T-cell (primary cell): Measurements from ENCODE around the gene DARS2. TPM values are rescaled to one million over a fixed set of nuclear protein-coding genes. Genes with fewer than 3 reads are reported as not detected.

Experiments
- ATAC-seq, 4 experiments: fragments of 200-7000 bp in 3 of 4; fragments of 150-1000 bp in 1 of 4; cut with Tn5 transposase; replicated peaks in 1 of 4; 1 replicate in 3 of 4; 2 replicates in 1 of 4; pipeline ENCODE4 v1.10.0; 2021; ENCODE audit warnings: moderate library complexity in 3 of 4, mild to moderate bottlenecking in 2 of 4, moderate number of reproducible peaks in 1 of 4
- CTCF ChIA-PET, 2 donors: fragments of 300-600 bp; sonication (Branson Sonifier 250); formaldehyde crosslinking; loops; one replicate each; lab custom pipeline; 2022; ENCODE audit warnings: antibody characterized with exemption in 2 of 2; lab: Charles Lee
- POLR2A ChIA-PET, 2 donors: fragments of 300-600 bp; sonication (Branson Sonifier 250); formaldehyde crosslinking; loops; one replicate each; lab custom pipeline; 2022; ENCODE audit warnings: antibody characterized with exemption in 2 of 2; lab: Charles Lee
- DNase-seq, 35 experiments: peaks; one replicate each; pipeline versions ENCODE4 v3.0.0 to v3.0.0-alpha.2; 2013 to 2023
- H3K27ac ChIP-seq: one replicate; pipeline ENCODE4 v1.5.1; 2013; ENCODE audit warnings: low read length
- H3K27me3 ChIP-seq, 2 experiments: replicated peaks in 1 of 2; 1 replicate in 1 of 2; 2 replicates in 1 of 2; pipeline versions ENCODE4 v1.6.1 to v1.7.0; 2013; ENCODE audit warnings: low read length in 1 of 2, mixed read lengths in 1 of 2; ENCODE audit not compliant: control insufficient read depth in 2 of 2, insufficient read depth in 2 of 2; ENCODE audit errors: extremely low read depth in 1 of 2
- H3K36me3 ChIP-seq, 2 donors: 1 replicate in 1 of 2; 2 replicates in 1 of 2; pipeline versions ENCODE4 v1.6.1 to v1.7.0; 2013; ENCODE audit warnings: low read length in 1 of 2; ENCODE audit not compliant: control insufficient read depth in 2 of 2, insufficient read depth in 1 of 2; ENCODE audit errors: extremely low read depth in 1 of 2
- H3K4me1 ChIP-seq, 2 experiments: 1 replicate in 1 of 2; 2 replicates in 1 of 2; pipeline versions ENCODE4 v1.6.1 to v1.7.0; 2013; ENCODE audit warnings: low read length in 2 of 2, mixed read lengths in 1 of 2; ENCODE audit not compliant: insufficient read depth in 2 of 2, control insufficient read depth in 1 of 2; ENCODE audit errors: extremely low read depth in 1 of 2
- H3K4me3 ChIP-seq, 2 donors: 1 replicate in 1 of 2; 2 replicates in 1 of 2; pipeline versions ENCODE4 v1.5.1 to v1.7.0; 2013; ENCODE audit warnings: mild to moderate bottlenecking in 2 of 2, low read length in 1 of 2, moderate library complexity in 1 of 2; ENCODE audit not compliant: control insufficient read depth in 1 of 2; ENCODE audit errors: extremely low read depth in 1 of 2
- H3K9me3 ChIP-seq: 2 replicates; pipeline ENCODE4 v1.7.0; 2013
- H3K27ac Mint-ChIP-seq, 2 donors: one replicate each; pipeline ENCODE4 v1.8.0; 2020 to 2021; ENCODE audit warnings: mild to moderate bottlenecking in 2 of 2, mixed read lengths in 2 of 2
- H3K27me3 Mint-ChIP-seq, 2 donors: one replicate each; pipeline ENCODE4 v1.8.0; 2021 to 2022; ENCODE audit warnings: mixed read lengths in 2 of 2
- H3K36me3 Mint-ChIP-seq: one replicate; pipeline ENCODE4 v1.8.0; 2021; ENCODE audit warnings: mixed read lengths
- H3K4me1 Mint-ChIP-seq, 3 donors: one replicate each; pipeline ENCODE4 v1.8.0; 2020 to 2022; ENCODE audit warnings: mixed read lengths in 3 of 3, mild to moderate bottlenecking in 1 of 3
- H3K4me3 Mint-ChIP-seq, 3 donors: one replicate each; pipeline ENCODE4 v1.8.0; 2020 to 2022; ENCODE audit warnings: mild to moderate bottlenecking in 3 of 3, mixed read lengths in 3 of 3, moderate library complexity in 3 of 3
- H3K9me3 Mint-ChIP-seq, 3 donors: one replicate each; pipeline ENCODE4 v1.8.0; 2020 to 2022; ENCODE audit warnings: mixed read lengths in 3 of 3
- WGBS: methylation state at CpG from one replicate; pipeline ENCODE4 v1.1.5; 2013; ENCODE audit warnings: missing lambda C conversion rate; ENCODE audit not compliant: insufficient coverage; 5-methylcytosine and 5-hydroxymethylcytosine counted together
- total RNA-seq, 35 experiments: library from RNA in 6 of 35; stranded (reverse) in 6 of 35; fragments of 120-200 nt in 1 of 35; gene quantifications; one replicate each; pipeline versions ENCODE4 v1.2.1 to v1.2.4 and lab custom pipeline; 2013 to 2026

DARS2 gene
- total RNA-seq, 5 donors from 2014 or later (not counting 1 experiment from before 2014, with no cell fraction given) = 4.9 to 14.1 (median 13.6) TPM

DNA sequence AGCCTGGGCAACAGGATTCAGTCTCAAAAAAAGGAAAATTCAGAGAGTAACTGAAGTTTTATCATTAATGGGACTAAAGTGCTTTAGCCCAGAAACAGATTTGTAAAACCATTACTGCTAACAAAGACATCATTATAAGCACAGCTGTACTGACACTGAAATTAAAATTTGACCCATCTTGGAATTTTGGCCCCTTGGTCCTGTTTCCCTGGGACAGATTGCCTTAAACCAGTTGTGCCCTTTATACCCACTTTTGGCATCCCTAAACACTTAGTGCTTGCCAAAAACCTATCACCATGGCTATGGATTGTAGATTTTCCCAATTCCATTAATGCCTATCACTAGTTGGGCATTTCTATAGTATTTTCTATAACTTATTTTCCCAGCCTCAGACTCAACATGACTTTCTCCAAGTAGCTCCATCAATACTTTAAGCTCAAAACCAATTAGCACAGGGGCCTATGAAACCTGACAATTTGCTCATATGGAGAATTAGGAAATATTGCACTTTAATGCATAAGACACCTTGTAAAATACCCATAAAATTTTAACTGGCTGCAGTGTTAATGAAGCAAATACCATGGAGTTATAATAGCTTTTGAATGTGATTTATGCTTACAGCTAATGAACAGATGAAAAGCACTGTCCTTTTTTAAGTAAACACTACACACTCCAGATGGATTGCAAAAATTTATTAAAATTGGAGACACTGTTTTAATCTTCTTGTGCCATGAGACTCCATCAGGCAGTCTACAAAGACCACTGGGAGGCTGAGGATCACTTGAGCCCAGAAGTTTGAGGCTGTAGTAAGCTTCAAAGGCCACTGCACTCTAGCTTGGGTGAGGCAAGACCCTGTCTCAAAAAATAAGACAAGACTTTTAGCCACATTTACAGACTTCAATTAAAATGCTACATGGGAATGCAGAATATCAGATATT lies 39.0 kb downstream of the DARS2 start:
- no peak for DNase-seq

DNA sequence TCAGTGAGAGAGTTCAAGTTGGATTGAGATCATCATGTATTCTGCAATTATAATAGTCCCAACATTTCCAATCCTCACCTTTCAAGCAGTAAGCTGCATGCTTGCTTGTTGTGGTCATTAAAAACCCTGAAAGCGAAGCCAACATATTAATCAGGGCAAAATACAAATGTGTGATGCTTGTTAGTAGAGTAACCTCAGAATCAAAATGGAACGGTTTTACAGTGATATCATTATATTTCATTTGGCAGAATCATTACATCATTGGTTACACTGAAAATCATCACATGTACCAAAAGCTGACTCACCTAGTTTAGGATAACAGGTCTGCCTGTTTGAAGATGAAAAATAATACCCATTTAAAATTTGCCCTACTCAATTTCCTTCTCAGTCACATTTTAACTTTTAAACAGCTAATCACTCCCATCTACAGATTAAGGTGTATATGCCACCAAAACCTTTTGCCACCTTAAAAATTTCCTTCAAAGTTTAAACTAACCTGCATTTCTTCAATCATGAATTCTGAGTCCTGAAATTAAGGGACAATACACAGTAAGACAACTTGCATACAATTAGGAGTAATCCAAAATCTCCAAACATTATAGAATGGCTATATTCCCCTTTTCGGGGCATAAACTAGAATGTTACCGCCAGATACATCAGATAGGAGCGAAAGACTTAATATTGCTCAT lies 39.9 kb downstream of the DARS2 start:
- POLR2A ChIA-PET = interaction anchor here (0.6 to 1.0 kb wide), 5 partner anchors 9 to 443 kb away, joined by 3 to 6 read pairs (median 3); no protein-coding TSS in a partner anchor
- peaks cover 23 to 26% of the 10 kb centered on the region in 2 experiments for H3K4me1 ChIP-seq
- 83% methylated on average over 1 of the region's 5 CpGs for WGBS
- ATAC-seq (no peak), DNase-seq (no peak)
- peak overlapping the region; percentile 25 for H3K27ac ChIP-seq
- H3K27ac Mint-ChIP-seq = peak overlapping the region; percentile 97 to 98
- peaks cover 16 to 54% of the 10 kb centered on the region in 2 donors for H3K36me3 ChIP-seq
- CTCF ChIA-PET = interaction anchor here in 1 of 2 donors (1.6 kb wide), 1 partner anchor 353 kb away, joined by 3 read pairs; no protein-coding TSS in a partner anchor
- H3K9me3 ChIP-seq = no peaks in the 10 kb centered on the region
- H3K36me3 Mint-ChIP-seq = peaks cover 43% of the 10 kb centered on the region
- peaks cover 45 to 57% (median 47%) of the 10 kb centered on the region in 3 donors for H3K4me1 Mint-ChIP-seq
- H3K9me3 Mint-ChIP-seq = no peaks in the 10 kb centered on the region
- H3K27me3 ChIP-seq = no peaks in the 10 kb centered on the region
- peak overlapping the region; percentile 57 to 96 (median 92) for H3K4me3 Mint-ChIP-seq
- no peaks in the 10 kb centered on the region for H3K27me3 Mint-ChIP-seq
- H3K4me3 ChIP-seq = no peak overlapping the region

More for the DNA sequence above, 39.0 kb downstream of the DARS2 start:
- Histone ChIP-seq H3K4me1 (peaks cover 16 to 19% of the 10 kb centered on the region in 2 experiments), H3K27ac (peak overlapping the region; percentile 21), H3K36me3 (peaks cover 16 to 57% of the 10 kb centered on the region in 2 donors), H3K9me3 (no peaks in the 10 kb centered on the region), H3K27me3 (no peaks in the 10 kb centered on the region), H3K4me3 (no peak overlapping the region)
- peaks cover 38 to 50% (median 40%) of the 10 kb centered on the region in 3 donors for H3K4me1 Mint-ChIP-seq
- H3K27me3 Mint-ChIP-seq = no peaks in the 10 kb centered on the region
- no peaks in the 10 kb centered on the region for H3K9me3 Mint-ChIP-seq
- ChIA-PET CTCF (no interaction called here), POLR2A (interaction anchor here in 1 of 2 donors (0.6 to 1.0 kb wide), 3 partner anchors 12 to 442 kb away, joined by 3 to 4 read pairs (median 4); no protein-coding TSS in a partner anchor)
- ATAC-seq = no peak
- H3K36me3 Mint-ChIP-seq = peaks cover 43% of the 10 kb centered on the region
- H3K27ac Mint-ChIP-seq = peak overlapping the region; percentile 43 to 98
- no peak overlapping the region for H3K4me3 Mint-ChIP-seq

DNA sequence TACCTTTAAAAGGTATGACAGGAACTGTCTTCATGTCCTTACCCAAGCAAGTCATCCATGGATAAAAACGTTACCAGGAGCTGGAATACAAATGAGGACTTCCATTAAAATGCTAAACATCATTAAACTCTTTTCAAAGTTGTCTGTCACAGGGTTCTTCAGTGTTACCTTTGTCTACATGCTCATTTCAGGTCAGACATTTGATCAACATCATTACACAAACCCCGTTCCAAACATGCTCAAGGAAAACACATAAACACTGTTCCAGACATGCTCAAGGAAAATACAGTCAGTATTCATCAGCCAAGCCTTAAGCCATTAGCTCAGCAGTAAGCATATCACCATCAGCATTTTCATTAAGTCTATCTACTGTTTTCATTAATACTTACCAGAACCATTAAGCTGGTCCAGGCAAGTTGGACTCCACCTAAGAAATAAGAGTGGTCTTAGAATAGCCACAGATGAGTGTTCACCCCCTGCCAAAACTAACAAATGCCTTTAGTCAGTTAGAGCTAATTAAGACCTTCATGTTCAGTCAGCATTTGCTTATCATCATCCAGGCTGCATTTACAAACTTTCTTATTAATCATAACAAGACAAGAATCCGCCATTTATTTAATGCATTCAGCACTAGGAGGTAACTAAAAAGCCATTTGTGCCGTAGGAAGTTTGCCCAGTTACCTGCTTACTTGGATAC lies 41.1 kb downstream of the DARS2 start:
- peaks cover 16 to 45% of the 10 kb centered on the region in 2 donors for H3K36me3 ChIP-seq
- H3K27ac Mint-ChIP-seq = peak overlapping the region; percentile 97 to 98

DNA sequence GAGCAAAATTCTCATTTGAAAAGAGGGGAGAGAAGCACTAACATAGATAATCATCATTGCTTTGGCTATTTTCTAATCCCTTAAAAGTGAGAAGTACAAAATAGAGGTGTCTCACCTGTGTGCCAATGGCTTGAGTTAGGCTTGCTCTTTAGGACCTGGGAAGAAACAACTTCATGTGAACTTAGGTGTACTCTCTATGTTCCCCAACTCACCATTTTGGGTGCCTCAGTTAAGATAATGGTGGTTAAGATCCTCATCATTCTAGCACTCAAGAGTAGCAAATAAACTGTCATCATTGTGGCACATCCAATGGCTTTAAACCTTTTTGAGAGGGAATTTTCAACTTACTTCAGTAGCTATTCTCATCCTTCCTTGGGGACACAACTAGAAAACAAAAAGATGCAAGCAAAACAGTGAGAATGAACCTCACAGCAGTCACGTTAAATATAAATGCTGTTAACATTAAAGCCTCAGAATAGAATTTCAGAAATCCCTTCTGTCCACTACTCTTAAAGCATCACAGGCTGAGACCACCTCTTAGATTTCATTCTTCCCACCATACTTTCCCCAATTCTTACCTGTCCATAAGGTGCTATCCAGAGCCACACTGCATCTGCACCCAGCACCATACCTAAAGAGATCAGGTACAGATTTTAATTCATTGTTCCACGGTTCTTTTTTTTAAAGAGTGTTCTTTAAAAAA lies 42.1 kb downstream of the DARS2 start:
- Mint-ChIP-seq H3K4me1 (peaks cover 68 to 80% (median 69%) of the 10 kb centered on the region in 3 donors), H3K36me3 (peaks cover 43% of the 10 kb centered on the region), H3K27ac (peak overlapping the region; percentile 97 to 98), H3K9me3 (no peaks in the 10 kb centered on the region), H3K27me3 (no peaks in the 10 kb centered on the region), H3K4me3 (peak overlapping the region; percentile 92 to 96 (median 95))
- ATAC-seq (no peak), DNase-seq (no peak)
- ChIA-PET POLR2A (interaction anchor here in 1 of 2 donors (0.7 kb wide), 1 partner anchor 43 kb away, joined by 3 read pairs; no protein-coding TSS in a partner anchor), CTCF (interaction anchor here in 1 of 2 donors (0.7 kb wide), 1 partner anchor 437 kb away, joined by 3 read pairs; no protein-coding TSS in a partner anchor)
- Histone ChIP-seq H3K9me3 (no peaks in the 10 kb centered on the region), H3K27me3 (no peaks in the 10 kb centered on the region), H3K4me1 (peaks cover 24 to 43% of the 10 kb centered on the region in 2 experiments), H3K36me3 (peaks cover 16 to 51% of the 10 kb centered on the region in 2 donors), H3K4me3 (peak overlapping the region; percentile 77 to 94), H3K27ac (peak overlapping the region; percentile 93)
- WGBS = 0% methylated on average over 1 of the region's 2 CpGs

More for the DNA sequence above, 41.1 kb downstream of the DARS2 start:
- Mint-ChIP-seq H3K36me3 (peaks cover 39% of the 10 kb centered on the region), H3K9me3 (no peaks in the 10 kb centered on the region), H3K27me3 (no peaks in the 10 kb centered on the region), H3K4me1 (peaks cover 58 to 70% (median 59%) of the 10 kb centered on the region in 3 donors), H3K4me3 (peak overlapping the region; percentile 92 to 96 (median 95))
- WGBS = 6% methylated on average over 2 of the region's 4 CpGs
- no peak overlapping the region for H3K4me3 ChIP-seq
- peaks cover 24 to 34% of the 10 kb centered on the region in 2 experiments for H3K4me1 ChIP-seq
- H3K27me3 ChIP-seq = no peaks in the 10 kb centered on the region
- CTCF ChIA-PET = interaction anchor here (0.5 to 1.6 kb wide), 3 partner anchors 70 to 436 kb away, joined by 3 to 11 read pairs (median 3); no protein-coding TSS in a partner anchor
- H3K27ac ChIP-seq = peak overlapping the region; percentile 93
- DNase-seq (no peak), ATAC-seq (no peak)
- no peaks in the 10 kb centered on the region for H3K9me3 ChIP-seq
- POLR2A ChIA-PET = interaction anchor here (0.5 to 1.1 kb wide), 7 partner anchors 8 to 1127 kb away, joined by 3 to 6 read pairs (median 3); no protein-coding TSS in a partner anchor

DNA sequence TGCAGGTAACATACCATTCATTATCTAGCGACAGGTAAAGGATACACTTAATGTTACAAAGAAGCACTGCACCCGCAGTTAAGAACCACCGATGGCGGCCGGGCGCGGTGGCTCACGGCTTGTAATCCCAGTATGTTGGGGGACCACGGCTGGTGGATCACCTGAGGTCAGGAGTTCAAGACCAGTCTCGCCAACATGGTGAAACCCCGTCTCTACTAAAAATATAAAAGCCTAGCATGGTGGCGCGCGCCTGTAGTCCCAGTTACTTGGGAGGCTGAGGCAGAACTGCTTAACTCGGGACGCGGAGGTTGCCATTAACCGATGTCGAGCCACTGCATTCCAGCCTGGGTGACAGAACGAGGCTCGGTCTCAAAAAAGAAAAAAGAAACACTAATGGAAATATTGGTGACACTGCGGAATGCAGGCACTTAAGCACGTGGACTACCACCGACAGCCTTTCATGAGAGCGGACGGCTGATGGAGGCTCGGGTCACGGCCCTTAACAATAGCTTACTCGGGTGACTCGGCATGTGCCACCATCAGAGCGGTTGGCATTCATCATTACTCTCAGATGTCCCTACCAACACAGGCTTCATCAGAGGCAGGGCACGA lies 42.8 kb downstream of the DARS2 start:
- Mint-ChIP-seq H3K4me1 (peaks cover 72 to 81% (median 73%) of the 10 kb centered on the region in 3 donors), H3K4me3 (peak overlapping the region; percentile 92 to 96 (median 95)), H3K27me3 (no peaks in the 10 kb centered on the region), H3K36me3 (peaks cover 39% of the 10 kb centered on the region), H3K27ac (peak overlapping the region; percentile 97 to 98), H3K9me3 (no peaks in the 10 kb centered on the region)
- peak in 1 of 4 experiments; percentile 4 for ATAC-seq
- Histone ChIP-seq H3K4me1 (peaks cover 24 to 47% of the 10 kb centered on the region in 2 experiments), H3K27ac (peak overlapping the region; percentile 93), H3K27me3 (no peaks in the 10 kb centered on the region), H3K4me3 (peak overlapping the region; percentile 77 to 94), H3K9me3 (no peaks in the 10 kb centered on the region), H3K36me3 (peaks cover 16 to 51% of the 10 kb centered on the region in 2 donors)
- ChIA-PET POLR2A (interaction anchor here (0.7 to 1.9 kb wide), 4 partner anchors 43 to 1335 kb away, joined by 3 to 10 read pairs (median 4); partner anchors contain the start of genes CENPL (in 1 of the 2), DARS2 (in 1 of the 2), KLHL20 (in 1 of the 2) and SUCO (in 1 of the 2)), CTCF (no interaction called here)
- peak in 3 of 35 experiments; percentile 3 to 25 (median 7) for DNase-seq
- 1% methylated on average over 29 of the region's 32 CpGs for WGBS
